Activated T-helper 1 cell treated with Interleukin-2 at 50 U/mL for 16 hours (primary cell): ENCODE measurements around the gene FCRLA.
"Not testable (repeated sequence)": the region's sequence is repeated elsewhere in the genome, so short reads cannot be mapped to it uniquely, and the experiment has no call there.

Experiments
- DNase-seq: peaks from one replicate; pipeline ENCODE4 v3.0.0-alpha.2; 2020; ENCODE audit warnings: low read depth

Gene FCRLA

DNA sequence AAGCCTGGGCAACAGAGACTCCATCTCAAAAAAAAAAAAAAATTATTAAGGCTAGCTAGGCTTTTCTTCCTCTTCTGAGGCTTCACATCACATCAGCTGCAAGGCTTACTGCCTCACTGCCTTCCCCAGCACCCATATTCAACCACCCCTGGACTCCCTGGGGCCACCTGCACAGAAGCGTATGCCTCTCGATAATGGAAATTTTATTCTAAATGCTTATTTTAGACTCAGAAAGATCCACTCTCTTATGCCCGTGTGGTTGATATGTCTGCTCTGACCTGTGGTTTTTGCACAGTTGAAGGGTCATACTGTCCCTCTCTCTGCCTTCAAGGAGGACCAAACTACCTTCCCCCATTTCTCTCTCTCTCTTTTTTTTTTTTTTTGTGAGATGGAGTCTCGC is 1.5 kb upstream of the FCRLA start:
- no peak for DNase-seq

DNA sequence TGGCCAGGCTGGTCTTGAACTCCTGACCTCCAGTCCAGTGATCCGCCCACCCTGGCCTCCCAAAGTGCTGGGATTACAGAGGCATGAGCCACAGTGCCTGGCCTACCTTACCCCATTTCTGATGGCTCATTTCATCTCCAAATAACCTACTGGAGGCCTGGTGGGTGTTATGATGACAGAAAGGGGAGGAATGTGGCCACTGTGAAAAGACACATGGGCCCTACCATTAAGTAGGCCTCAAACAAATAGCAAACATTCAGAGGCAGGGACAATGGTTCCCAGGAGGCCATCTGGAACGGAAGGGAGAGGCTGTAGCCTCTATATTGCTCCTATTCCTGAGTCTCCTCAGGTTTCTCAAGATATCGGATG is 932 bp upstream of the FCRLA start:
- DNase-seq: no peak

- no peak for DNase-seq
Observed at GRCh38 chr1:161707503-161707902, 474 bp downstream of the FCRLA start.

GRCh38 chr1:161709373-161709772 is 2.3 kb downstream of the FCRLA start:
- DNase-seq: no peak

GRCh38 chr1:161710560-161710959 is 3.5 kb downstream of the FCRLA start:
- DNase-seq: no peak

DNA sequence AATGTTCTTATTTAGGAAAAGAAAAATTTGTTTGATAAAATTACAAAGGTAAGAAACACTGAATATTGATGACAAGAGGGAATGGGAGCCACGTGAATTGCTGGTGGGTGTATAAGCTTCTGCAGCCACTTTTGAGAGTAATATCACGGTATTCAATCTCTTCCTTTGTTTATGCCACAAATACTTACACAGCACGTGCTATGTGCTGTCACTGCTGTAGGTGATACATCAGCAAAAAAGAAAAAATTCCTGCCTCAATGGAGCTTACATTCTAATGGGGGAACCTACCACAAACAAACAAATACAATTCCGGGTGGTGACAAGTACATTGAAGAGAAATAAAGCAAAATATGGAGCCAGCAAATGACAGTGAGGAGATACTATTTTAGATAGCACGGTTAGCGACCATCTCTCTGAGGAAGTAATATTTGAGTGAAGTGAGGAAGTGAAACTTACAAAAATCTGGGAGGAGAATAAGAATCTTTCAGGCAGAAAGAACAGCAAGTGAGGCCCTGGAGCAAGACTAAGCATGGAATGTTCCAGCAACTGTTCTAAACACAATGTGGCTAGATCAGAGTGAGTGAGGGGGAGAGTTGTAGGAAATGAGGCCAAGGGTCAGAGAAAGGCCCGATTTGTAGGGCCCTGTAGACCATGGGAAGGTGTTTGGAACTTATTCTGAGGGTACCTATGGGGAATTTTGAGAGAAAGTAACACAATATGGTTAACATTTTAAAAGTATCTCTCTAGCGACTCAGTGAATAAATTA is 11.7 kb downstream of the FCRLA start:
- no peak for DNase-seq

GRCh38 chr1:161719325-161719611 is 12.2 kb downstream of the FCRLA start:
- no peak for DNase-seq

- no peak for DNase-seq
Observed at GRCh38 chr1:161720422-161720821, 13.4 kb downstream of the FCRLA start.

DNA sequence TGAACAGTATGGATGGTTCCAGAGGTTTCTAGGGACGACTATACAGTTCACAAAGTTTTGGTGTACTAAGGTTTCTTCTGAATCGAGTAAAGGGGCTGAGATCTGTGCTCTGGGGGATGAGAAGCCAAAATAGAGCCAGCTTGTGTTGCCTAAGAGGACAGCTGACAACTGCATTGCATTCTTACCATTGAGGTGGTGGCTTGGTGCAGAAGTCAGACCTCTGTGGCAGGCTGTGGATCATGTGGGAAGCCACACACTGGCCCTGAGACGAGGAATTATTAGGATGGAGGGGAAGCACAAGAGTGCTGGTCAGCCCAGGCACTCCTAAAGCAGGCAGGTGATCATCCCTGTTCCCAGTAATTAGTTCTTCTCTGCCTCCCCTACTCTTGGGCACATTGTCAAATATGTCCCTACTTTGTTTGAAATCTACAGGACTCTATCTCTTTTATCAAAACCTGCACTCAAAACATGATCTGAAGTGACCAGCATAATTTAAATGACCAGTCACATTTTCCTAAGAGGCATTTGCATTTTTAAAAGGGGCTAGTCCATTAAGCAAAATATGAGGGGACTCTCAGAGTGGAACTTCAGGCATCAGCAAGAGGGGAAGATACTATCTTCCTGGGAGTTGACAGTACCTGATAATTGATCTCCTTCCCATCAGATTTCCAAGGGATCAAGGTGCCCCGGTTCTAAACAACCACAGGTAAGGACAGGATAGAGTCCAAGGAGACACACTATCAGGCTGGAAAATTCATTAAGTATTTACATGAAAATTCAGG is 14.1 kb downstream of the FCRLA start, which contains the start of gene FCRLB:
FCRLB (plus strand) TSS at position 589 of the 782 bp plus-strand sequence. CDS start 1,129 bp downstream, outside the sequence.
- no peak for DNase-seq

GRCh38 chr1:161721738-161722343 is 14.8 kb downstream of the FCRLA start:
- no peak for DNase-seq

DNA sequence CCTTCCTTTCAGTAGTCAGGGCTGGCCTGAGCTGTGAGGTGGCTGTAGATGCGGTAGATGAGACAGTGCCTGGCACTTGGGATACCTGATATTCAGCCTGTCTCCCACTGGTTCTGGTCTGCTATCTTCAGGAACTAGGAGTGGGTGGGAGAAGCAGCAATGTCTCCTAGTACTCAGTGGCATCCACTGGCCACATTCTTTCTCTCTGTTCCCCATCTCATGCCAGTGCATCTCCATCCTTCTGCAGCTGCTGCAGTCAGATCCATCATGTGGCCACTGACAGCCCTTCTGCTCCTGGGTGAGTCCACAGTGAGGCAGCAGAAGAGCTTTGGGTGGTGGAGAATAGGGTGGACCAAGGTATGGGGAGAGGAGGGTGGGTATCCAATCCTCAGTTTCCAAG is 15.4 kb downstream of the FCRLA start:
- no peak for DNase-seq

DNA sequence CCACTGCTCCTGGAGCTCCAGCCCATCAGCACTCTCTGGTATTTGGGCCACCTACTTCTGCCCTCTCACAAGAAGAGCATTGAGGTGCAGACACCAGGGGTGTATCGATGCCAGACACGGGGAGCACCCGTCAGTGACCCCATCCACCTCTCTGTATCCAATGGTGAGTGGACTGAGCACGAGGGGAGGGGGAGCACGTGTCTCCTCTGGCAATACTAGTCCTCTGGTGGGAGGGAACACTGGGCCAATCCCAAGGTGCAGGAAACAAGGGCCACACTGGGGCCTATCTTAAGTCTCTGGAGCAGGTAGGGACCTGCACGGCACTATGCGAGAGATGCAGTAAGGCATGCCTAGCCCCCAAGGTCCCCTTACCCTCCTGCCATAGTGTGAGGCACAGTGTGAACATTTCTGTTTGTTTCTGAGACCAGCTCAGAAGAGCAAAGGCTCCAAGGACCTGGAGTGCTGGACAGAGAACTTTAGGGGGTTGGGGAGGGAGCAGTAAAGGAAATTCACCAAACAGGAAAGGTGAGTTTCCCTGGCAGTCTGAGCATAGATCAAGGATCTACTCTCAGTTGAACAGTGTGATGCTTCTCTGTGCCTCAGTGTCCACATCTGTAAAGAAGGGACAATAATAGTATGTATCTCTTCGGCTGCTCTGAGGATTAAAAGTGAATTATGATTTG is 16.6 kb downstream of the FCRLA start:
- no peak for DNase-seq

- DNase-seq: not testable (repeated sequence)
Observed at GRCh38 chr1:161725258-161725907, 18.4 kb downstream of the FCRLA start.

DNA sequence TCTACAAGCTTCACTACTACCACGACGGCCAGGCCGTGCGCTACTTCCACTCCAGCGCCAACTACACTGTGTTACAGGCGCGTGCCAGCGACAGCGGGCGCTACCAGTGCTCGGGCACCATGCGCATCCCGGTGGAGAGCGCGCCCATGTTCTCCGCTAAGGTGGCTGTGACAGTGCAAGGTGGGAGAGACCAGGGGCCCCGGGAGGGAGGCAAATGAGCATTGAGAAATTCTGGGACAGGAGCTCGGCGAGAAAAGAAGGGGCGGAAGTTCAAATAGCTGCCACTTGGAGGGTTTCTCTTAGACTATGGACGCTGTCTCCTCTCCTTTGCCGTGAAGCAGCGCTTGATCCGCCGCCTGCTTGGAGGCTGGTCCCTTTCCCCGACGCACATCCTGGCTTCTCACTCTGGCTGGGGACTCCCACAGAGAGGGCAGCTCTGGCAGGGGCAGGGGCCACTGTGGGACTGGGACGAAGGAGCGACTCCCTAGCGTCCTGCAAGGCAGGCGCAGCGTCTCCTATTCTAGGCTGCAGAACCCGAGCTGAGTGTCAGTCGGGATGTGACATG is 19.0 kb downstream of the FCRLA start:
- peak; percentile 9 for DNase-seq

GRCh38 chr1:161726473-161727255 is 19.6 kb downstream of the FCRLA start:
- DNase-seq: peak; percentile 57

DNA sequence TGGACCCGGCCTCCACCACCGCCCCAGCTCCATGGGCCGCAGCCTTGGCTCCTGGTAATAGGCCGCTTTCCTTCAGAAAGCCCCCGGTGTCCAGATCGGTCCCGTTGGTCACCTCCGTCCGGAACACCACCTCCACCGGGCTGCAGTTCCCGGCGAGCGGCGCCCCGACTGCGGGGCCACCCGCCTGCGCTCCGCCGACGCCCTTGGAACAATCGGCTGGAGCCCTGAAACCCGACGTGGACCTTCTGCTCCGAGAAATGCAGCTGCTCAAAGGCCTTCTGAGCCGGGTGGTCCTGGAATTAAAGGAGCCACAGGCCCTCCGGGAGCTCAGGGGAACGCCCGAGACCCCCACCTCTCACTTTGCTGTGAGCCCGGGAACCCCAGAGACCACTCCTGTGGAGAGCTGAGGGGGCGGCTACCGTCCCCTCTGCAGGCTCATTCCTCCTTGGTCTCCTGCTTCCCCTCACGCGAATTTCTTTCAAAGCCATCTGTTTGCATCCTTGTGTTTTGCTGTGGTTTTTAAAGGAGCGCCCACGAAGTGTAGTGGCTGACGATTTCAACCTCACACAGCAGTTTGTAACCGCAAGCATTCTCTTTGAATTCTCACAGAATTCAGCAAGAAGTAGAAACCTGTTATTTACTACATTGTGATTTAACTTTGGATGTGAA is 20.4 kb downstream of the FCRLA start:
- DNase-seq: peak; percentile 5

GRCh38 chr1:161728376-161729226 is 21.6 kb downstream of the FCRLA start:
- DNase-seq: no peak

- DNase-seq: no peak
Observed at GRCh38 chr1:161730050-161730564, 23.1 kb downstream of the FCRLA start.

- DNase-seq: no peak
Observed at GRCh38 chr1:161731241-161731640, 24.2 kb downstream of the FCRLA start.
